H1 (cell line): ENCODE data around the gene PRR19. TPM values are rescaled to one million over a fixed set of nuclear protein-coding genes. Genes with fewer than 3 reads are reported as not detected.
A peak's percentile ranks its signal among the peaks of the same experiment; 100 is the strongest.

Experiments
- CTCF ChIA-PET: fragments of 300-600 bp; sonication (Branson Sonifier 250); formaldehyde crosslinking; loops from one replicate; lab custom pipeline; 2021; ENCODE audit not compliant: partially characterized antibody; lab: Charles Lee
- POLR2A ChIA-PET: fragments of 300-600 bp; sonication (Branson Sonifier 250); formaldehyde crosslinking; loops from one replicate; lab custom pipeline; 2021; ENCODE audit warnings: inconsistent platforms; ENCODE audit not compliant: partially characterized antibody; lab: Charles Lee
- DNase-seq, 2 experiments: peaks; one replicate each; pipeline versions ENCODE4 v3.0.0 to v3.0.0-alpha.2; 2010 to 2022; ENCODE audit warnings: low spot score in 2 of 2, low read depth in 1 of 2, mixed read lengths in 1 of 2
- FAIRE-seq: peaks from 2 replicates; lab custom pipeline; 2011; peaks lifted over from hg19 to GRCh38; lab: Jason Lieb, UNC
- H2AFZ ChIP-seq: 2 replicates; pipeline ENCODE4 v1.8.1; 2012; ENCODE audit warnings: low read length, inconsistent platforms
- H2AK5ac ChIP-seq: 2 replicates; pipeline ENCODE4 v1.6.1; 2013; ENCODE audit warnings: low read depth, low read length
- H2BK120ac ChIP-seq: replicated peaks from 2 replicates; pipeline ENCODE3; 2013; ENCODE audit warnings: low read depth, low read length, inconsistent platforms
- H2BK12ac ChIP-seq: 2 replicates; pipeline ENCODE4 v1.6.1; 2013; ENCODE audit warnings: low read depth, low read length
- H2BK15ac ChIP-seq: 2 replicates; pipeline ENCODE4 v1.6.1; 2013; ENCODE audit warnings: low read length
- H2BK20ac ChIP-seq: 2 replicates; pipeline ENCODE4 v1.6.1; 2013; ENCODE audit warnings: low read length
- H2BK5ac ChIP-seq: 2 replicates; pipeline ENCODE4 v1.6.1; 2013; ENCODE audit warnings: low read depth, low read length
- H3K14ac ChIP-seq: 2 replicates; pipeline ENCODE4 v1.6.1; 2013; ENCODE audit warnings: inconsistent platforms; ENCODE audit not compliant: insufficient read length
- H3K18ac ChIP-seq: 2 replicates; pipeline ENCODE4 v1.6.1; 2013; ENCODE audit warnings: low read length; ENCODE audit errors: extremely low read depth
- H3K23ac ChIP-seq: 2 replicates; pipeline ENCODE4 v1.6.1; 2013; ENCODE audit warnings: inconsistent platforms; ENCODE audit not compliant: insufficient read length
- H3K23me2 ChIP-seq: 2 replicates; pipeline ENCODE4 v1.6.1; 2013; ENCODE audit warnings: low read depth, low read length
- H3K27ac ChIP-seq: 2 replicates; pipeline ENCODE4 v1.6.1; 2011; ENCODE audit warnings: low read depth, low read length, inconsistent platforms
- H3K27me3 ChIP-seq, 4 experiments: replicated peaks in 1 of 4; 1 replicate in 1 of 4; 2 replicates in 3 of 4; pipeline versions ENCODE4 v1.6.1 to v1.8.1; 2011 to 2013; ENCODE audit warnings: low read length in 3 of 4, mild to moderate bottlenecking in 3 of 4, inconsistent platforms in 2 of 4, mixed read lengths in 2 of 4, moderate library complexity in 1 of 4; ENCODE audit not compliant: control insufficient read depth in 3 of 4, insufficient read depth in 3 of 4; ENCODE audit errors: extremely low read depth in 1 of 4
- H3K36me3 ChIP-seq, 4 experiments: 2 replicates each; pipeline versions ENCODE4 v1.6.1 to v1.8.1; 2011 to 2013; ENCODE audit warnings: mild to moderate bottlenecking in 4 of 4, low read length in 3 of 4, moderate library complexity in 2 of 4, control low read depth in 1 of 4, inconsistent platforms in 1 of 4; ENCODE audit not compliant: insufficient read depth in 4 of 4, control insufficient read depth in 2 of 4
- H3K4ac ChIP-seq: replicated peaks from 2 replicates; pipeline ENCODE3; 2013; ENCODE audit warnings: low read length, low read depth, mixed read lengths, inconsistent platforms; ENCODE audit not compliant: insufficient read length
- H3K4me1 ChIP-seq, 4 experiments: replicated peaks in 1 of 4; 1 replicate in 1 of 4; 2 replicates in 3 of 4; pipeline versions ENCODE4 v1.6.1 to v1.8.1; 2011 to 2013; ENCODE audit warnings: low read length in 3 of 4, inconsistent platforms in 2 of 4, mixed read lengths in 1 of 4; ENCODE audit not compliant: insufficient read depth in 4 of 4, control insufficient read depth in 3 of 4
- H3K4me2 ChIP-seq, 2 experiments: 2 replicates each; pipeline versions ENCODE4 v1.6.1 to v1.8.1; 2011 to 2013; ENCODE audit warnings: low read depth in 2 of 2, low read length in 2 of 2, control low read depth in 1 of 2, inconsistent platforms in 1 of 2, mild to moderate bottlenecking in 1 of 2; ENCODE audit not compliant: insufficient read depth in 1 of 2
- H3K4me3 ChIP-seq, 4 experiments: fragments of 200-600, 300-600 bp in 1 of 4; sonication (generic), shearing (Covaris generic), sonication (Bioruptor Twin) in 1 of 4; 2 replicates each; pipeline versions ENCODE4 v1.5.1 to v1.8.1; 2011 to 2016; ENCODE audit warnings: low read length in 4 of 4, low read depth in 3 of 4, control low read depth in 2 of 4, inconsistent platforms in 2 of 4, mild to moderate bottlenecking in 2 of 4, mixed read lengths in 1 of 4, moderate library complexity in 1 of 4; ENCODE audit not compliant: insufficient read depth in 2 of 4; ENCODE audit errors: extremely low read depth in 1 of 4
- H3K56ac ChIP-seq: replicated peaks from 2 replicates; pipeline ENCODE3; 2013; ENCODE audit warnings: low read depth, mild to moderate bottlenecking, mixed read lengths, low read length, inconsistent platforms; ENCODE audit not compliant: insufficient read length
- H3K79me1 ChIP-seq: 2 replicates; pipeline ENCODE4 v1.6.1; 2013; ENCODE audit warnings: low read depth, low read length, control low read depth
- H3K79me2 ChIP-seq, 2 experiments: 2 replicates each; pipeline versions ENCODE4 v1.6.1 to v1.8.1; 2012 to 2013; ENCODE audit warnings: low read length in 2 of 2, mild to moderate bottlenecking in 2 of 2, inconsistent platforms in 1 of 2; ENCODE audit not compliant: insufficient read depth in 2 of 2, control insufficient read depth in 1 of 2
- H3K9ac ChIP-seq, 4 experiments: replicated peaks in 1 of 4; 1 replicate in 1 of 4; 2 replicates in 3 of 4; pipeline versions ENCODE4 v1.6.1 to v1.8.1; 2011 to 2013; ENCODE audit warnings: low read depth in 3 of 4, low read length in 3 of 4, control low read depth in 2 of 4, mild to moderate bottlenecking in 2 of 4, moderate library complexity in 2 of 4, inconsistent platforms in 1 of 4; ENCODE audit errors: extremely low read depth in 1 of 4
- H3K9me3 ChIP-seq, 2 experiments: 2 replicates each; pipeline versions ENCODE4 v1.6.1 to v1.8.1; 2012 to 2013; ENCODE audit warnings: mild to moderate bottlenecking in 2 of 2, moderate library complexity in 2 of 2, control low read depth in 1 of 2, inconsistent platforms in 1 of 2, low read depth in 1 of 2, low read length in 1 of 2, mixed read lengths in 1 of 2; ENCODE audit not compliant: insufficient read depth in 2 of 2
- H4K20me1 ChIP-seq, 2 experiments: replicated peaks in 1 of 2; 2 replicates each; pipeline versions ENCODE3 to v1.8.1; 2011 to 2013; ENCODE audit warnings: inconsistent platforms in 2 of 2, low read length in 2 of 2, mild to moderate bottlenecking in 1 of 2; ENCODE audit not compliant: insufficient read depth in 2 of 2, control insufficient read depth in 1 of 2
- H4K5ac ChIP-seq: 2 replicates; pipeline ENCODE4 v1.6.1; 2013; ENCODE audit warnings: low read length, low read depth, mixed read lengths, inconsistent platforms; ENCODE audit not compliant: insufficient read length
- H4K8ac ChIP-seq: 2 replicates; pipeline ENCODE4 v1.8.0; 2013; ENCODE audit warnings: mild to moderate bottlenecking, moderate library complexity, low read length, inconsistent platforms; ENCODE audit not compliant: insufficient read depth; ENCODE audit errors: extremely low read depth
- H4K91ac ChIP-seq: replicated peaks from 2 replicates; pipeline ENCODE3; 2013; ENCODE audit warnings: low read length, mixed read lengths, inconsistent platforms; ENCODE audit not compliant: insufficient read length
- CHD2 ChIP-seq: IDR thresholded peaks from 2 replicates; pipeline ENCODE4 v1.6.1; 2012; ENCODE audit warnings: low read length, improper control_type of control experiment
- ZNF274 ChIP-seq: IDR thresholded peaks from 2 replicates; pipeline ENCODE4 v1.7.0; 2012; ENCODE audit warnings: low read length, borderline replicate concordance; ENCODE audit errors: extremely low read depth
- WGBS, 2 experiments: shearing (Covaris generic) in 1 of 2; methylation state at CpG; one replicate each; pipeline versions ENCODE4 v1.1.6 to v1.1.7; 2013 to 2015; ENCODE audit warnings: low lambda C conversion rate in 2 of 2, mixed read lengths in 2 of 2, inconsistent platforms in 1 of 2, low coverage in 1 of 2, missing lambda C conversion rate in 1 of 2; ENCODE audit not compliant: insufficient replicate concordance in 2 of 2, insufficient coverage in 1 of 2, insufficient read length in 1 of 2; ENCODE audit errors: extremely low coverage in 1 of 2, missing lambda C conversion rate in 1 of 2; 5-methylcytosine and 5-hydroxymethylcytosine counted together
- polyA plus RNA-seq, 7 experiments: library from polyadenylated mRNA; depleted of rRNA in 3 of 7; stranded (reverse) in 5 of 7; unstranded in 2 of 7; fragments of >200 nt in 5 of 7; fragments of 200-250 nt in 2 of 7; gene quantifications; 1 replicate in 5 of 7; 2 replicates in 1 of 7; 4 replicates in 1 of 7; pipeline versions ENCODE4 v1.2.1 to v1.2.3, GENCODE V29; 2011 to 2013; ENCODE audit warnings: missing spikeins in 2 of 7, mixed read lengths in 2 of 7
- total RNA-seq: library from RNA; stranded (reverse); fragmentation: NEBNext Ultra II Directional; extraction: Animal tissue kit (Norgen Biotek cat#: 25700); gene quantifications from 2 replicates; pipeline ENCODE4 v1.2.1, GENCODE V29; 2021
- TF ChIP-seq, protein P1 (sequence below), 3 experiments: IDR thresholded peaks; 1 replicate in 2 of 3; 2 replicates in 1 of 3; pipeline versions ENCODE4 v1.5.1 to v1.6.1; 2011; ENCODE audit warnings: low read length in 3 of 3, mild to moderate bottlenecking in 3 of 3, inconsistent platforms in 2 of 3, low read depth in 1 of 3, moderate library complexity in 1 of 3; ENCODE audit not compliant: insufficient read depth in 1 of 3; ENCODE audit errors: control extremely low read depth in 1 of 3

PRR19 gene
- total and polyA plus RNA-seq, 2 of the 8 experiments (the other 6 are each of a cell fraction or from before 2014, with no cell fraction given) = 7.2 to 7.5 TPM

DNA sequence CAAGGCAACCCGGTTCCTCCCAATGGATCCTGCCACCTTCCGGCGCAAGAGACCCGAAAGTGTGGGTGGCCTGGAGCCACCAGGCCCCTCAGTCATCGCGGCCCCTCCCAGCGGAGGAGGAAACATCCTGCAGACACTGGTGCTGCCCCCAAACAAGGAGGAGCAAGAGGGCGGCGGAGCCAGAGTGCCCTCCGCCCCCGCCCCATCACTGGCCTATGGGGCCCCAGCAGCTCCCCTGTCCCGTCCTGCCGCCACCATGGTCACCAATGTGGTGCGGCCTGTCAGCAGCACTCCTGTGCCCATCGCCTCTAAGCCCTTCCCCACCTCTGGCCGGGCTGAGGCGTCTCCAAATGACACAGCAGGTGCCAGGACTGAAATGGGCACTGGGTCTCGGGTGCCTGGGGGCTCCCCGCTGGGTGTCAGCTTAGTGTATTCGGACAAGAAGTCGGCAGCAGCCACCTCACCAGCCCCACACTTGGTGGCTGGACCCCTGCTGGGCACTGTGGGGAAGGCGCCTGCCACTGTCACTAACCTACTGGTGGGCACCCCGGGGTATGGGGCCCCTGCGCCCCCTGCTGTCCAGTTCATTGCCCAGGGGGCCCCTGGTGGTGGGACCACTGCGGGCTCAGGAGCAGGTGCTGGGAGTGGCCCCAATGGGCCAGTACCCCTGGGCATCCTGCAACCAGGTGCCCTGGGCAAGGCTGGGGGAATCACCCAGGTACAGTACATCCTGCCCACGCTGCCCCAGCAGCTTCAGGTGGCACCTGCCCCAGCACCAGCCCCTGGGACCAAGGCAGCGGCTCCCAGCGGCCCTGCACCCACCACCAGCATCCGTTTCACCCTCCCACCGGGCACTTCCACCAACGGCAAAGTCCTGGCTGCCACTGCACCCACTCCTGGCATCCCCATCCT is 11.2 kb upstream of the PRR19 start:
- Histone ChIP-seq H2BK120ac (no peak overlapping the region), H2BK12ac (no peak overlapping the region), H3K4ac (no peak overlapping the region), H3K9me3 (no peaks in the 10 kb centered on the region), H2AK5ac (no peak overlapping the region), H4K20me1 (peaks cover 0 to 16% of the 10 kb centered on the region in 2 experiments), H3K4me1 (peaks cover 0 to 7% (median under 1%) of the 10 kb centered on the region in 4 experiments; a peak in 4 of 7 replicates), H3K4me3 (no peak overlapping the region), H3K27ac (no peak overlapping the region), H2BK5ac (no peak overlapping the region), H3K9ac (no peak overlapping the region), H4K91ac (no peak overlapping the region), H3K18ac (no peak overlapping the region; the same call in 1 of the 2 replicates), H3K27me3 (no peaks in the 10 kb centered on the region), H3K14ac (no peak overlapping the region), H4K5ac (no peak overlapping the region)
- POLR2A ChIA-PET = interaction anchor here (1.0 to 2.9 kb wide), 5 partner anchors 11 to 88 kb away, joined by 3 to 9 read pairs (median 4); partner anchors contain the start of gene PAFAH1B3
- CTCF ChIA-PET = interaction anchor here (0.9 to 10.6 kb wide), 4 partner anchors 8 to 183 kb away, joined by 3 to 155 read pairs (median 8); partner anchors contain the start of gene GSK3A
- no peak for TF ChIP-seq ZNF274
- TF ChIP-seq, protein P1, sequence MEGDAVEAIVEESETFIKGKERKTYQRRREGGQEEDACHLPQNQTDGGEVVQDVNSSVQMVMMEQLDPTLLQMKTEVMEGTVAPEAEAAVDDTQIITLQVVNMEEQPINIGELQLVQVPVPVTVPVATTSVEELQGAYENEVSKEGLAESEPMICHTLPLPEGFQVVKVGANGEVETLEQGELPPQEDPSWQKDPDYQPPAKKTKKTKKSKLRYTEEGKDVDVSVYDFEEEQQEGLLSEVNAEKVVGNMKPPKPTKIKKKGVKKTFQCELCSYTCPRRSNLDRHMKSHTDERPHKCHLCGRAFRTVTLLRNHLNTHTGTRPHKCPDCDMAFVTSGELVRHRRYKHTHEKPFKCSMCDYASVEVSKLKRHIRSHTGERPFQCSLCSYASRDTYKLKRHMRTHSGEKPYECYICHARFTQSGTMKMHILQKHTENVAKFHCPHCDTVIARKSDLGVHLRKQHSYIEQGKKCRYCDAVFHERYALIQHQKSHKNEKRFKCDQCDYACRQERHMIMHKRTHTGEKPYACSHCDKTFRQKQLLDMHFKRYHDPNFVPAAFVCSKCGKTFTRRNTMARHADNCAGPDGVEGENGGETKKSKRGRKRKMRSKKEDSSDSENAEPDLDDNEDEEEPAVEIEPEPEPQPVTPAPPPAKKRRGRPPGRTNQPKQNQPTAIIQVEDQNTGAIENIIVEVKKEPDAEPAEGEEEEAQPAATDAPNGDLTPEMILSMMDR (IDR thresholded peaks at IDR 0.05; ENCODE audit: control extremely low read depth in 1 of 3, insufficient read depth in 1 of 3, low read depth in 1 of 3, low read length in 3 of 3) = peak in 2 of 3 experiments; percentile 27 to 71; a peak in 3 of 4 replicates
- no peak for TF ChIP-seq CHD2
- TF ChIP-seq, all 59 proteins: peak for 1
- H2AFZ ChIP-seq = no peak overlapping the region
- no peak overlapping the region for H3K4me2 ChIP-seq
- H2BK15ac ChIP-seq = no peak overlapping the region
- peaks cover 11% of the 10 kb centered on the region for H3K79me1 ChIP-seq
- H4K8ac ChIP-seq = no peak overlapping the region
- 89% methylated on average over 27 of the region's 31 CpGs; no CpG with 5 or more reads in 1 of the 2 experiments for WGBS, 2 experiments
- DNase-seq = peak in 1 of 2 experiments; percentile 62
- peaks cover 13 to 66% (median 54%) of the 10 kb centered on the region in 4 experiments; a peak in 7 of 8 replicates for H3K36me3 ChIP-seq
- no peak overlapping the region for H2BK20ac ChIP-seq
- FAIRE-seq = no peak
- no peak overlapping the region for H3K56ac ChIP-seq
- no peaks in the 10 kb centered on the region for H3K23me2 ChIP-seq
- H3K23ac ChIP-seq = no peak overlapping the region
- peaks cover 0 to 6% of the 10 kb centered on the region in 2 experiments; a peak in 1 of 4 replicates for H3K79me2 ChIP-seq
